GM18909 (cell line): ENCODE results near the gene DLG1.

ENCODE experiments used
- ATAC-seq: cut with Tn5 transposase; IDR thresholded peaks from one replicate; pipeline ENCODE4 v1.9.1; 2021; ENCODE audit warnings: mild to moderate bottlenecking; ENCODE audit not compliant: unreplicated experiment, poor library complexity

The DLG1 gene

GRCh38 chr3:197188963-197189362 is 109.4 kb downstream of the DLG1 start:
- no peak for ATAC-seq

- peak; percentile 59 for ATAC-seq
Observed at GRCh38 chr3:197186887-197187588, 111.4 kb downstream of the DLG1 start.

GRCh38 chr3:197183582-197183981 is 114.8 kb downstream of the DLG1 start:
- ATAC-seq: no peak

GRCh38 chr3:197181741-197182140 is 116.7 kb downstream of the DLG1 start:
- ATAC-seq: no peak

GRCh38 chr3:197178998-197179397 is 119.4 kb downstream of the DLG1 start:
- ATAC-seq: no peak

GRCh38 chr3:197175503-197175902 is 122.9 kb downstream of the DLG1 start:
- no peak for ATAC-seq

- no peak for ATAC-seq
Observed at GRCh38 chr3:197174927-197175326, 123.5 kb downstream of the DLG1 start.

GRCh38 chr3:197173620-197174019 is 124.8 kb downstream of the DLG1 start:
- no peak for ATAC-seq

GRCh38 chr3:197171481-197172067 is 126.8 kb downstream of the DLG1 start:
- ATAC-seq: no peak

GRCh38 chr3:197169028-197169427 is 129.4 kb downstream of the DLG1 start:
- ATAC-seq: no peak

- ATAC-seq: no peak
Observed at GRCh38 chr3:197168606-197169005, 129.8 kb downstream of the DLG1 start.

- no peak for ATAC-seq
Observed at GRCh38 chr3:197168063-197168462, 130.3 kb downstream of the DLG1 start.

GRCh38 chr3:197167549-197167948 is 130.9 kb downstream of the DLG1 start:
- ATAC-seq: no peak

GRCh38 chr3:197165890-197166289 is 132.5 kb downstream of the DLG1 start:
- no peak for ATAC-seq

- ATAC-seq: no peak
Observed at GRCh38 chr3:197155046-197155445, 143.4 kb downstream of the DLG1 start.

GRCh38 chr3:197151580-197151979 is 146.8 kb downstream of the DLG1 start:
- ATAC-seq: no peak

- no peak for ATAC-seq
Observed at GRCh38 chr3:197149528-197149927, 148.9 kb downstream of the DLG1 start.

GRCh38 chr3:197144188-197144587 is 154.2 kb downstream of the DLG1 start:
- no peak for ATAC-seq

- no peak for ATAC-seq
Observed at GRCh38 chr3:197139586-197139985, 158.8 kb downstream of the DLG1 start.

- ATAC-seq: no peak
Observed at GRCh38 chr3:197137751-197138150, 160.7 kb downstream of the DLG1 start.

- ATAC-seq: no peak
Observed at GRCh38 chr3:197136744-197137143, 161.7 kb downstream of the DLG1 start.

- ATAC-seq: no peak
Observed at GRCh38 chr3:197135212-197135611, 163.2 kb downstream of the DLG1 start.
